GM12865 (cell line): ENCODE data around the gene PRKAR1B.

Experiments used
- DNase-seq: peaks from one replicate; pipeline ENCODE4 v3.0.0; 2010; ENCODE audit warnings: low read depth
- H3K4me3 ChIP-seq: 2 replicates; pipeline ENCODE4 v1.5.1; 2011; ENCODE audit warnings: mild to moderate bottlenecking, low read depth, low read length, control low read depth
- TF ChIP-seq, protein P1 (sequence below): IDR thresholded peaks from 2 replicates; pipeline ENCODE4 v1.5.1; 2011; ENCODE audit warnings: low read length, control low read depth, low read depth, inconsistent platforms; ENCODE audit not compliant: insufficient read depth; ENCODE audit errors: missing control alignments

PRKAR1B gene

DNA sequence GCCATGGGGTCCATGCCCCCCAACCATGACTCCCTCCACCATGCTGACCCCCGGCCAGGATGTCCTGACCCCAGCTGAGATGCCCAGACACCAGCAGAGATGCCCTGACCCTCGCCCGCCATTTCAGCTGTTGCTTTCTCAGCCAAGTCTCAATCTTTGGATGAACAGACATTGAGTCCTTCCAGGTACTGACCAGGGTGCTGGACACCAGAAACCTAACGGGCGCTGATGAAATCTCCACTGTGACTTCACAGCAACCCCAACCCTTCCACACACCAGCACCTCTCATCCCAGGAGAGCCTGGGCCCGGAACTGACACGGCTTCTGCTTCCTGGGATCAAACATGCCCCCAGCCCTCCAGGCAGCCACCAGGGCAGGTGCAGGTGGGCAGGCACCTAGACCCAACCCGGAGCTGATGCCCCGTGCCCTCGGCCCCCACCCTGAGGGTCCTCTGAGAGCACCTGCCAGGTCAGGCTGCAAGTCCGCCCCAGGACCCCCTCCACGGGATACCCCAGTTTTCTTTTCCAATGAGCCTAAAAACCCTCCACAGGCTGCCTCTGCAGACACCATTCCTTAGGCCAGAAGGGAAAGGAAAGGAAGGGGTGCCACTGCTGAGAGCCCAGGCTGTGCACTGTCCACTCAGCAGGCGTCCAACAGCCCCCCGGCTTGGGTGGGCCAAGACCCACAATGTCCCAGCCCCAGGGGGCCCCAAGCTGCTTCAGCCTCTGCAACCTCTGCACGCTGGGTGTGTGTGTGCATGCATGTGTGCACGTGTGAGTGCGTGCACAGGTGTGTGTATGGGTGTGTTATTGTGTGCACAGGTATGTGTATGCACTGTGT lies 164.1 kb downstream of the PRKAR1B start:
- no peak for DNase-seq
- H3K4me3 ChIP-seq, result no peak overlapping the region
- TF ChIP-seq, protein P1, sequence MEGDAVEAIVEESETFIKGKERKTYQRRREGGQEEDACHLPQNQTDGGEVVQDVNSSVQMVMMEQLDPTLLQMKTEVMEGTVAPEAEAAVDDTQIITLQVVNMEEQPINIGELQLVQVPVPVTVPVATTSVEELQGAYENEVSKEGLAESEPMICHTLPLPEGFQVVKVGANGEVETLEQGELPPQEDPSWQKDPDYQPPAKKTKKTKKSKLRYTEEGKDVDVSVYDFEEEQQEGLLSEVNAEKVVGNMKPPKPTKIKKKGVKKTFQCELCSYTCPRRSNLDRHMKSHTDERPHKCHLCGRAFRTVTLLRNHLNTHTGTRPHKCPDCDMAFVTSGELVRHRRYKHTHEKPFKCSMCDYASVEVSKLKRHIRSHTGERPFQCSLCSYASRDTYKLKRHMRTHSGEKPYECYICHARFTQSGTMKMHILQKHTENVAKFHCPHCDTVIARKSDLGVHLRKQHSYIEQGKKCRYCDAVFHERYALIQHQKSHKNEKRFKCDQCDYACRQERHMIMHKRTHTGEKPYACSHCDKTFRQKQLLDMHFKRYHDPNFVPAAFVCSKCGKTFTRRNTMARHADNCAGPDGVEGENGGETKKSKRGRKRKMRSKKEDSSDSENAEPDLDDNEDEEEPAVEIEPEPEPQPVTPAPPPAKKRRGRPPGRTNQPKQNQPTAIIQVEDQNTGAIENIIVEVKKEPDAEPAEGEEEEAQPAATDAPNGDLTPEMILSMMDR, result no peak

DNA sequence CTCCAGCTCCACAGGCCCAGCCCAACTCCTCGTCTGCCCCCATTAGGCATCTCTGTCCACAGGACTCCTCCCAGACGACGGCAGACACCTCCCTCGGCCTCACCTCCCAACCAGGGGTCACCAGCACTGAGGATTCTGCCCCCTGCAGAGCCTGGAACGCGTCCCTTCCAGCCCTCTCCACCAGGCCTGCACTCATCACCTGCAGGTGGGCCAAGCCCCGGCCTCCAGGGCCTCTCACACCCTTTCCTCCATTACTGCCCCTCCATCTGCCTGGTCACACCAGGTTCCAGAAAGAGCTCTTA lies 164.8 kb downstream of the PRKAR1B start:
- no peak overlapping the region for H3K4me3 ChIP-seq
- TF ChIP-seq, protein P1, result no peak
- DNase-seq, result no peak

DNA sequence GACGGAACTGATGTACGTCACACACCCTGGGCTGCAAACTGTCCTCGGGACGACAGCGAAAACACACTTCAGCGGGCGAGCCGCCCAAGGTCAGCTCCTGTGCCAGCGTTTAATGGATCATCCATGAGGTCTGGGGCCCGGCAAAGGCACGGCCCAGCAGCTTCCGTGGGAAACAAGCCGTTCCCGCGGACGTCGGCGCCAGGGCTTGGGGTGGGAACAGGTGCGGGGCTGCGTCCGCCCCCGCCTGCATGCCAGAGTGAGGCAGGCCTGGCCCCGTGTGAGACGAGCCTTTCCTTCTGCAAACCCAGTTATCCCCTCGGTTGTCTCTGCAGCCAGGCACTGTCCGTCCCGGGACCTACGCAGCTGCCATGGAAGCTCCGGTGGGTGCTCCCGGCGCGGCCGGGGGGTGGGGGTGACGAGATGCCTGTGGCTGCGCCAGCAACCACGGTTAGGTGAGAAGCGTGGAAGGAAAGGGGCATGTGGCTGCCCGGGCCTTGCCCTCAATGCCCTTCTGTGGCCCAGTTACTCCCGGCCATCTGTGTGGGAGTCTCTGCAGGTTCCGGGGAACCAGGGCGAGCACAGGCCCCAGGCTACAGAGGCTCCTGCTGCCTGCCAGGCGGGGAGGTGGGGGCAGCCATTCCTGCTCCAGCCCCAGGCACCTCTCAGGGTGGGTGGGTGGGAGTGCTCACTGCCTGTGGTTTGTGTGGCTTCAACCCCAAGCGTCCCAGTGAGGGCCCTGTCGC lies 165.3 kb downstream of the PRKAR1B start:
- TF ChIP-seq, protein P1, result no peak
- no peak for DNase-seq
- no peak overlapping the region for H3K4me3 ChIP-seq

DNA sequence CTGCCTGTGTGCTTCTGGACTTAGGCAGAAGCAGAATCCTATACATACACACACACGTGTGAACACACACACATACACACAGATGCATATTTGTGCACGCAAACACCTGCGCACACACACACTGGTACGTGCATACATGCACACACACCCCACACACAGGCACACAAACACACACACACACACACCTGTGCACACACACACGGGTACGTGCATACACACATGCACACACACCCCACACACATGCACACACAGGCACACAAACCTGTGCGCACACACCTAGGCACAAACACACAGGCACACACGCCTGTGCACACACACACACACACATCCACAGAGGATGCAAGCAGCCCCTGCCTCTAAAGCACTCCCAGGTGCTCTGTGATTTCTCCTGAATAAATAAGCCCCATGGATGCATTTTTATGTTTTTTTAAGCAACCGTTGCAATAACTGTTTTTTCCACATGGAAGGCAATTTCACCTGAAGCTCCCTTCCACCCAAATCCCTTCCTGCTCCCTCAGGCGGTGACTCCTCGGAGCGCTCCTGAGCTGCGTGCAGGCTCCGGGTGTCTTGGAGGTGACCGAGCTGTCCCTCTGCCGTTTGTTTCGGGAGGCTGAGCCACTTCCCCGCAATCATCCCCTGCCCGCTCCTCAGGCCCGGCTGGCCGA lies 166.0 kb downstream of the PRKAR1B start:
- TF ChIP-seq, protein P1, result no peak
- DNase-seq, result no peak
- H3K4me3 ChIP-seq, result no peak overlapping the region

DNA sequence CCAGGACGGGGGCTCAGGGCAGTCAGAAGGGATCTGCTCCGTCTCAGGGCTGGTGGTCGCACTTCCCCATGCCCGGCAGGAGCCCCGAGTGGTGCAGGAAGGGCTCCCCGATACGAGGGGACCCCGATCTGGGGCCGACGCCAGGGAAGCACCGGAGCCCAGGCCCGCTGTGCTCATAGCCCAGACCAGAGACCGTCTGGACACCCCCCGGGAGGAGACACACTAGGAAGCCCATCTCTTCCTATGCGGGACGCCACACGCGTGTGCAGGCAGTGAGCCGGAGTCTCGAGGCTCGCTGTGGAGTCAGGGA lies 167.7 kb downstream of the PRKAR1B start:
- DNase-seq, result no peak
- TF ChIP-seq, protein P1, result no peak
- H3K4me3 ChIP-seq, result no peak overlapping the region

DNA sequence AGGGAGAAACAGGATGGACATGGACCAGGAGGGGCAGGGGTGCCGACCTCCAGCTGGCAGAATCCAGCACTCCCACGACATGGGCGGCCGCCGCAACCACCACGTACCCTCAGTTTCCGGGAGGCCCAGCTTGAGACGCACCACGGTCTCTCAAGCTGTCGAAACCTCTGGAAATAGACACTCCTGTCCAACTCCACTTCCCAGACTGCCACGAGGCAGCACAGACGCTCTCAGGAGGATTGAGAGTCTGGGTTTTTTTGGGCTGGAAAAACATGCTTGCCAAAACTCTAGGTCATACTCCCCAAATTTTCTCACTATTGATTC lies 169.6 kb downstream of the PRKAR1B start:
- no peak for DNase-seq
- H3K4me3 ChIP-seq, result no peak overlapping the region
- TF ChIP-seq, protein P1, result no peak
